HepG2 (cell line): ENCODE measurements around the gene SH2D5. TPM values are rescaled to one million over a fixed set of nuclear protein-coding genes. Genes with fewer than 3 reads are reported as not detected.

Experiments
- ELF3 ChIP-seq: IDR thresholded peaks from 2 replicates; pipeline ENCODE4 v1.6.1; 2016; ENCODE audit warnings: missing genetic modification reagents, missing compliant biosample characterization
- FOXA3 ChIP-seq: IDR thresholded peaks from 2 replicates; pipeline ENCODE4 v1.6.1; 2016; ENCODE audit warnings: missing genetic modification reagents, missing compliant biosample characterization
- GABPA ChIP-seq, 2 experiments: IDR thresholded peaks; 2 replicates each; pipeline ENCODE4 v1.6.1; 2011 to 2016; ENCODE audit warnings: low read depth in 2 of 2, low read length in 1 of 2, missing biosample characterization in 1 of 2, missing genetic modification characterization in 1 of 2
- GLI4 ChIP-seq: sonication (generic); formaldehyde crosslinking; IDR thresholded peaks from 2 replicates; pipeline ENCODE4 v1.5.1; 2020; ENCODE audit warnings: missing genetic modification reagents, mild to moderate bottlenecking, moderate library complexity, borderline replicate concordance
- HOXA5 ChIP-seq: sonication (generic); formaldehyde crosslinking; IDR thresholded peaks from 2 replicates; pipeline ENCODE4 v1.4.0; 2020; ENCODE audit warnings: missing genetic modification reagents
- HOXA7 ChIP-seq: sonication (generic); formaldehyde crosslinking; IDR thresholded peaks from 2 replicates; pipeline ENCODE4 v1.8.1; 2022; ENCODE audit warnings: mild to moderate bottlenecking, missing genetic modification reagents, moderate library complexity
- KDM6A ChIP-seq: IDR thresholded peaks from 2 replicates; pipeline ENCODE4 v1.6.1; 2016; ENCODE audit warnings: low read depth
- MAZ ChIP-seq, 2 experiments: sonication (generic) in 1 of 2; formaldehyde crosslinking in 1 of 2; IDR thresholded peaks; 2 replicates each; pipeline versions ENCODE4 v1.5.0 to v1.6.1; 2012 to 2020; ENCODE audit warnings: low read depth in 2 of 2, mild to moderate bottlenecking in 2 of 2, borderline replicate concordance in 1 of 2, improper control_type of control experiment in 1 of 2, low read length in 1 of 2, missing genetic modification reagents in 1 of 2, moderate library complexity in 1 of 2
- NFIB ChIP-seq: sonication (generic); formaldehyde crosslinking; IDR thresholded peaks from 2 replicates; pipeline ENCODE4 v1.9.0; 2021; ENCODE audit warnings: missing genetic modification reagents, mild to moderate bottlenecking, borderline replicate concordance
- NFKB2 ChIP-seq: sonication (generic); formaldehyde crosslinking; IDR thresholded peaks from 2 replicates; pipeline ENCODE4 v1.4.0; 2020; ENCODE audit warnings: missing genetic modification reagents, borderline replicate concordance
- RXRA ChIP-seq: sonication (generic); formaldehyde crosslinking; IDR thresholded peaks from 2 replicates; pipeline ENCODE4 v1.5.1; 2020; ENCODE audit warnings: missing genetic modification reagents
- SAP130 ChIP-seq: IDR thresholded peaks from 2 replicates; pipeline ENCODE4 v1.6.1; 2016; ENCODE audit warnings: low read depth
- SP1 ChIP-seq, 2 experiments: fragments of 450-650 bp in 1 of 2; sonication (generic) in 1 of 2; formaldehyde crosslinking in 1 of 2; IDR thresholded peaks; 2 replicates each; pipeline versions ENCODE4 v1.4.0 to v1.6.1; 2016 to 2020; ENCODE audit warnings: missing genetic modification reagents in 1 of 2
- STAG1 ChIP-seq: sonication (generic); formaldehyde crosslinking; IDR thresholded peaks from 2 replicates; pipeline ENCODE4 v1.4.0; 2020; ENCODE audit warnings: missing genetic modification reagents
- ZFP36L1 ChIP-seq: sonication (generic); formaldehyde crosslinking; IDR thresholded peaks from 2 replicates; pipeline ENCODE4 v1.8.0; 2022; ENCODE audit warnings: mild to moderate bottlenecking, missing genetic modification reagents, moderate library complexity
- ZFP37 ChIP-seq: sonication (generic); formaldehyde crosslinking; IDR thresholded peaks from 2 replicates; pipeline ENCODE4 v1.4.0; 2020; ENCODE audit warnings: missing genetic modification reagents, borderline replicate concordance
- ZMYM3 ChIP-seq: sonication (generic); formaldehyde crosslinking; IDR thresholded peaks from 2 replicates; pipeline ENCODE4 v1.5.1; 2020; ENCODE audit warnings: mild to moderate bottlenecking, missing genetic modification reagents
- ZNF10 ChIP-seq: sonication (generic); formaldehyde crosslinking; IDR thresholded peaks from 2 replicates; pipeline ENCODE4 v1.4.0; 2020; ENCODE audit warnings: mild to moderate bottlenecking, low read depth, missing genetic modification reagents, borderline replicate concordance
- ZNF232 ChIP-seq: sonication (generic); formaldehyde crosslinking; IDR thresholded peaks from 2 replicates; pipeline ENCODE4 v1.4.0; 2020; ENCODE audit warnings: missing genetic modification reagents, borderline replicate concordance
- ZNF383 ChIP-seq: sonication (generic); formaldehyde crosslinking; IDR thresholded peaks from 2 replicates; pipeline ENCODE4 v1.4.0; 2020; ENCODE audit warnings: missing genetic modification reagents, mild to moderate bottlenecking, borderline replicate concordance
- ZNF446 ChIP-seq: sonication (generic); formaldehyde crosslinking; IDR thresholded peaks from 2 replicates; pipeline ENCODE4 v1.5.0; 2020; ENCODE audit warnings: mild to moderate bottlenecking, missing genetic modification reagents
- ZNF496 ChIP-seq: sonication (generic); formaldehyde crosslinking; IDR thresholded peaks from 2 replicates; pipeline ENCODE4 v1.8.1; 2023; ENCODE audit warnings: mild to moderate bottlenecking, moderate library complexity, missing genetic modification reagents; ENCODE audit not compliant: insufficient replicate concordance
- ZNF510 ChIP-seq: sonication (generic); formaldehyde crosslinking; IDR thresholded peaks from 2 replicates; pipeline ENCODE4 v1.4.0; 2020; ENCODE audit warnings: low read depth, mild to moderate bottlenecking, missing genetic modification reagents
- ZNF543 ChIP-seq: sonication (generic); formaldehyde crosslinking; IDR thresholded peaks from 2 replicates; pipeline ENCODE4 v1.4.0; 2020; ENCODE audit warnings: mild to moderate bottlenecking, missing genetic modification reagents
- ZNF598 ChIP-seq: sonication (generic); formaldehyde crosslinking; IDR thresholded peaks from 2 replicates; pipeline ENCODE4 v1.5.1; 2020; ENCODE audit warnings: mild to moderate bottlenecking, missing genetic modification reagents, borderline replicate concordance
- polyA plus RNA-seq, 8 experiments: library from polyadenylated mRNA; depleted of rRNA in 3 of 8; stranded (reverse) in 7 of 8; unstranded in 1 of 8; fragments of >200 nt; fragmentation: Illumina TruSeq in 4 of 8; extraction: Trizol in 4 of 8; gene quantifications; 2 replicates each; pipeline versions ENCODE4 v1.2.1 to v1.2.3, GENCODE V29; 2011 to 2016; ENCODE audit warnings: low read depth in 4 of 8, missing spikeins in 1 of 8, mixed read lengths in 1 of 8; ENCODE audit not compliant: insufficient read depth in 1 of 8
- total RNA-seq, 5 experiments: library from RNA; depleted of rRNA; stranded (reverse); fragments of >200 nt; fragmentation: Illumina TruSeq; extraction: Trizol; gene quantifications; 2 replicates each; pipeline ENCODE4 v1.2.3, GENCODE V29; 2016; ENCODE audit warnings: low read depth in 1 of 5
- TF ChIP-seq, protein P1 (sequence below): sonication (generic); formaldehyde crosslinking; IDR thresholded peaks from 2 replicates; pipeline ENCODE4 v1.5.0; 2020; ENCODE audit warnings: mild to moderate bottlenecking, missing genetic modification reagents, moderate library complexity
- TF ChIP-seq, protein P2 (sequence below): IDR thresholded peaks from 2 replicates; pipeline ENCODE4 v1.6.1; 2016; ENCODE audit warnings: mild to moderate bottlenecking, missing biosample characterization, missing genetic modification reagents

Gene SH2D5
- total and polyA plus RNA-seq, 2 of the 13 experiments (the other 11 are each of a cell fraction or from before 2014, with no cell fraction given) = 1.2 to 3.4 TPM

DNA sequence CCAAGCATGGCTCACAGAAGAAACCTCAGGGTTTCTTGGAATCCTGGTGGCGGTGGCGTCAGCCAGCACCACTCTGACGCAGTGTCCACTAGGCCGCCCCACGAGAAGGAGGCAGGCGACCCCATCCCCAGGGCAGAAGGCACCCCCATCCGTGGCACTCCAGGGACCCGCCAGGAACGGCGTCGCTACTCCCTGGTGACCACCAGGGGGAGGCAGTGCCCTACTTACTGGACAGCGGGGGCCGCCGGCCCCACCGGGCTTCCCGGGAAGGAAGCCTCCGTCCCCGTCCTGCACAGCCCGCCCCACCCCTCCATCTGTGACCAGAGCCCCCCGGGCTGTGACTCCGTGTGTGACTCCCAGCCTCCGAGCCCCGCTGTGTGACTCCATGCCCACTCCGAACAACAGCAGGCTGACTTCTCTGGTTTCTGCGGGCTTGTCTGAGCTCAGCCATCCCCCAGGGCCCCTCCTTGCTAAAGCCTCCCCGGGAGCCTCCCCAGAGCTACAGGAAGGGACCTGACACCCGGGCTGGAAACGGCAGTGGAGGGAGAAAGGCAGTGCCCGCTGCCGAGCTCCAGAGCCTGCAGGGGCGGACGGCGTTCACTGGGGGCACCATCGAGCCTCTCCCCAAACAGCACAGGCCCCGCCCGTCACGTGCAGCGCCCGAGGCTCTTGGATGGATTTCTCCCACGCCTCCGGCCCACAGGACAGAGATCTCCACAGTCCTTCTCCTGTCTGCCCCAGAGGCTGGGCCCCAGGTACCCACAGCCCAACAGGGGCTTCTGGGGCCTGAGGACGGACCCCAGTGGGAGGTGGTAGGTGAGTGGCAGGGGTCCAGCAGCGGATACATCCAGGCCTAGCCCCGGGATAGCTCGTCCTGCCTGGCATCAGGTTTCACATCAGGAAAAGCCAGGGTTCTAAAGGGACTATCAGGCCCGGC, 35.8 kb downstream of the SH2D5 start (continued):
- TF ChIP-seq MAZ (IDR thresholded peaks at IDR 0.05; ENCODE audit: borderline replicate concordance, low read depth, low read length) = peak; percentile 15; the same call in 1 of the 2 replicates
- peak; percentile 82; the same call in 1 of the 2 replicates for TF ChIP-seq MAZ (CRISPR knock-in tag; IDR thresholded peaks at IDR 0.05; ENCODE audit: low read depth)
- TF ChIP-seq, protein P1, sequence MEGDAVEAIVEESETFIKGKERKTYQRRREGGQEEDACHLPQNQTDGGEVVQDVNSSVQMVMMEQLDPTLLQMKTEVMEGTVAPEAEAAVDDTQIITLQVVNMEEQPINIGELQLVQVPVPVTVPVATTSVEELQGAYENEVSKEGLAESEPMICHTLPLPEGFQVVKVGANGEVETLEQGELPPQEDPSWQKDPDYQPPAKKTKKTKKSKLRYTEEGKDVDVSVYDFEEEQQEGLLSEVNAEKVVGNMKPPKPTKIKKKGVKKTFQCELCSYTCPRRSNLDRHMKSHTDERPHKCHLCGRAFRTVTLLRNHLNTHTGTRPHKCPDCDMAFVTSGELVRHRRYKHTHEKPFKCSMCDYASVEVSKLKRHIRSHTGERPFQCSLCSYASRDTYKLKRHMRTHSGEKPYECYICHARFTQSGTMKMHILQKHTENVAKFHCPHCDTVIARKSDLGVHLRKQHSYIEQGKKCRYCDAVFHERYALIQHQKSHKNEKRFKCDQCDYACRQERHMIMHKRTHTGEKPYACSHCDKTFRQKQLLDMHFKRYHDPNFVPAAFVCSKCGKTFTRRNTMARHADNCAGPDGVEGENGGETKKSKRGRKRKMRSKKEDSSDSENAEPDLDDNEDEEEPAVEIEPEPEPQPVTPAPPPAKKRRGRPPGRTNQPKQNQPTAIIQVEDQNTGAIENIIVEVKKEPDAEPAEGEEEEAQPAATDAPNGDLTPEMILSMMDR (CRISPR knock-in tag) = peak; percentile 90
- peak; percentile 94 for TF ChIP-seq STAG1 (CRISPR knock-in tag)
- 0 out of 2 replicates have a peak, but pooled peaks have one; percentile 30 for TF ChIP-seq HOXA5 (CRISPR knock-in tag)
- TF ChIP-seq ZFP36L1 = no peak
- no peak for TF ChIP-seq ZNF383 (CRISPR knock-in tag)
- TF ChIP-seq ZNF446 (CRISPR knock-in tag) = no peak
- TF ChIP-seq FOXA3 (CRISPR knock-in tag) = peak; percentile 29; the same call in 1 of the 2 replicates
- peak; percentile 40 for TF ChIP-seq ZMYM3 (CRISPR knock-in tag)
- peak; percentile 55; the same call in 1 of the 2 replicates for TF ChIP-seq ZNF598 (CRISPR knock-in tag)
- TF ChIP-seq SAP130 = peak; percentile 62
- no peak; the same call in 1 of the 2 replicates for TF ChIP-seq ELF3 (CRISPR knock-in tag)
- TF ChIP-seq NFKB2 = no peak
- TF ChIP-seq ZFP37 (CRISPR knock-in tag) = 0 out of 2 replicates have a peak, but pooled peaks have one; percentile 25
- no peak for TF ChIP-seq HOXA7 (CRISPR knock-in tag)
- TF ChIP-seq ZNF543 = 0 out of 2 replicates have a peak, but pooled peaks have one; percentile 34
- TF ChIP-seq KDM6A = no peak
- no peak; the same call in 1 of the 2 replicates for TF ChIP-seq ZNF232 (CRISPR knock-in tag)
- TF ChIP-seq GLI4 = 0 out of 2 replicates have a peak, but pooled peaks have one; percentile 56
- TF ChIP-seq NFIB (CRISPR knock-in tag) = no peak
- TF ChIP-seq, protein P2, sequence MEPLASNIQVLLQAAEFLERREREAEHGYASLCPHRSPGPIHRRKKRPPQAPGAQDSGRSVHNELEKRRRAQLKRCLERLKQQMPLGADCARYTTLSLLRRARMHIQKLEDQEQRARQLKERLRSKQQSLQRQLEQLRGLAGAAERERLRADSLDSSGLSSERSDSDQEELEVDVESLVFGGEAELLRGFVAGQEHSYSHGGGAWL = 0 out of 2 replicates have a peak, but pooled peaks have one; percentile 47
- TF ChIP-seq RXRA (CRISPR knock-in tag) = 0 out of 2 replicates have a peak, but pooled peaks have one; percentile 18
- no peak for TF ChIP-seq ZNF496
- no peak for TF ChIP-seq SP1 (IDR thresholded peaks at IDR 0.05)
- TF ChIP-seq SP1 (CRISPR knock-in tag; IDR thresholded peaks at IDR 0.05) = 0 out of 2 replicates have a peak, but pooled peaks have one; percentile 18
- TF ChIP-seq ZNF510 = no peak
- TF ChIP-seq ZNF10 (CRISPR knock-in tag) = no peak
- TF ChIP-seq GABPA (IDR thresholded peaks at IDR 0.05; ENCODE audit: low read depth, low read length) = no peak
- 0 out of 2 replicates have a peak, but pooled peaks have one; percentile 19 for TF ChIP-seq GABPA (CRISPR knock-in tag; IDR thresholded peaks at IDR 0.05; ENCODE audit: low read depth)
